ENCODE data around the gene FBXW5.
A peak's percentile ranks its signal among the peaks of the same experiment; 100 is the strongest.

Gene FBXW5

GRCh38 chr9:136902259-136902821 lies 42.2 kb downstream of the FBXW5 start:
- DNase-seq, result peak; percentile 87

GRCh38 chr9:136901516-136902258 lies 42.9 kb downstream of the FBXW5 start:
- DNase-seq, result peak; percentile 75

GRCh38 chr9:136900988-136901515 lies 43.5 kb downstream of the FBXW5 start:
- DNase-seq, result no peak

- DNase-seq, result no peak
Measured at GRCh38 chr9:136900556-136900955, 44.0 kb downstream of the FBXW5 start.

- DNase-seq, result no peak
Measured at GRCh38 chr9:136899196-136899595, 45.3 kb downstream of the FBXW5 start.

- no peak for DNase-seq
Measured at GRCh38 chr9:136898483-136899100, 45.9 kb downstream of the FBXW5 start.

- no peak for DNase-seq
Measured at GRCh38 chr9:136896027-136896426, 48.5 kb downstream of the FBXW5 start.

- no peak for DNase-seq
Measured at GRCh38 chr9:136890661-136891060, 53.9 kb downstream of the FBXW5 start.
